ENCODE measurements around the gene HK1. TPM values are rescaled to one million over a fixed set of nuclear protein-coding genes. Genes with fewer than 3 reads are reported as not detected.

The HK1 gene
- total RNA-seq, 1 experiment from 2014 or later: 98.8 TPM

GRCh38 chr10:69265521-69265920 lies 12.8 kb upstream of the HK1 start:
- H3K4me2 ChIP-seq (ENCODE audit: insufficient read depth, insufficient read length, low read length): no peak overlapping the region
- TF ChIP-seq CTCF (conservative IDR thresholded peaks at IDR 0.05): no peak
- no peak overlapping the region for H2AK5ac ChIP-seq (ENCODE audit: insufficient read length, low read length)
- Mint-ChIP-seq H3K27me3 (ENCODE audit: low read depth) (no peaks in the 10 kb centered on the region; the same call in 1 of the 2 replicates), H3K9me3 (no peaks in the 10 kb centered on the region), H3K4me1 (peaks cover 0 to 3% of the 10 kb centered on the region in 2 experiments; a peak in 1 of 4 replicates), H3K27ac (no peak overlapping the region), H3K4me3 (no peak overlapping the region), H3K36me3 (ENCODE audit: insufficient read depth in 1 of 3, low read depth in 3 of 3) (no peaks in the 10 kb centered on the region)
- no peak overlapping the region for H2BK12ac ChIP-seq (ENCODE audit: insufficient read length, low read depth, low read length)
- DNase-seq: no peak
- no peak overlapping the region for H2BK20ac ChIP-seq (ENCODE audit: low read depth, low read length, poor library complexity, severe bottlenecking)
- H2BK120ac ChIP-seq (ENCODE audit: low read depth, low read length, poor library complexity, severe bottlenecking): no peak overlapping the region
- WGBS (ENCODE audit: extremely low coverage, insufficient read length, low lambda C conversion rate): no CpG with 5 or more reads among the region's 17 CpGs
- H2BK5ac ChIP-seq (ENCODE audit: insufficient read length, low read length): no peak overlapping the region
- H3K14ac ChIP-seq (ENCODE audit: insufficient read depth, low read length): no peak overlapping the region; the same call in 1 of the 2 replicates
- H3K9ac ChIP-seq (ENCODE audit: extremely low read depth, insufficient read length, low read length): no peak overlapping the region
- no peak overlapping the region for H3K23ac ChIP-seq (ENCODE audit: insufficient read length, low read depth, low read length)
- no peak overlapping the region for H3K4ac ChIP-seq (ENCODE audit: low read depth, low read length)
- H3K18ac ChIP-seq (ENCODE audit: insufficient read length, low read depth, low read length): no peak overlapping the region
- no peaks in the 10 kb centered on the region; the same call in 1 of the 2 replicates for H3K27me3 ChIP-seq (ENCODE audit: insufficient read depth, low read length)
- no peak overlapping the region for H4K5ac ChIP-seq (ENCODE audit: insufficient read length, low read depth, low read length)
- H4K8ac ChIP-seq (replicated peaks; ENCODE audit: insufficient read length, low read depth, low read length): no peak overlapping the region
- H3K23me2 ChIP-seq (ENCODE audit: insufficient read length, low read depth, low read length, poor library complexity, severe bottlenecking): no peaks in the 10 kb centered on the region
- H3K56ac ChIP-seq (ENCODE audit: insufficient read length, low read depth, low read length): no peak overlapping the region
- H3K79me2 ChIP-seq (ENCODE audit: insufficient read depth, low read length): no peaks in the 10 kb centered on the region
- H3K9me3 ChIP-seq (ENCODE audit: control insufficient read depth, low read depth, low read length): no peaks in the 10 kb centered on the region
- H3K4me1 ChIP-seq (ENCODE audit: insufficient read depth, low read length): no peaks in the 10 kb centered on the region
- H3K27ac ChIP-seq (ENCODE audit: insufficient read length, low read depth, low read length): no peak overlapping the region
- H4K91ac ChIP-seq (ENCODE audit: insufficient read length, low read depth, low read length): no peak overlapping the region
- no peaks in the 10 kb centered on the region for H4K20me1 ChIP-seq (ENCODE audit: control insufficient read depth, insufficient read depth, insufficient read length)
- no peak overlapping the region for H3T11ph ChIP-seq (ENCODE audit: low read length)
- H2AFZ ChIP-seq (ENCODE audit: low read length): no peak overlapping the region
- H2BK15ac ChIP-seq (ENCODE audit: low read depth, low read length): no peak overlapping the region
- no peaks in the 10 kb centered on the region for H3K79me1 ChIP-seq (ENCODE audit: insufficient read depth, low read depth, low read length, poor library complexity, severe bottlenecking)

All from H9 (cell line).